HepG2 (cell line): ENCODE results near the gene CCT3. TPM values are rescaled to one million over a fixed set of nuclear protein-coding genes. Genes with fewer than 3 reads are reported as not detected.
A peak's percentile ranks its signal among the peaks of the same experiment; 100 is the strongest.

ENCODE experiments used
- GLMP ChIP-seq: sonication (generic); formaldehyde crosslinking; IDR thresholded peaks from 2 replicates; pipeline ENCODE4 v1.9.0; 2021; ENCODE audit warnings: missing genetic modification reagents, mild to moderate bottlenecking, borderline replicate concordance
- MAZ ChIP-seq, 2 experiments: sonication (generic) in 1 of 2; formaldehyde crosslinking in 1 of 2; IDR thresholded peaks; 2 replicates each; pipeline versions ENCODE4 v1.5.0 to v1.6.1; 2012 to 2020; ENCODE audit warnings: low read depth in 2 of 2, mild to moderate bottlenecking in 2 of 2, borderline replicate concordance in 1 of 2, improper control_type of control experiment in 1 of 2, low read length in 1 of 2, missing genetic modification reagents in 1 of 2, moderate library complexity in 1 of 2
- PRDM15 ChIP-seq: sonication (generic); formaldehyde crosslinking; IDR thresholded peaks from 2 replicates; pipeline ENCODE4 v1.4.0; 2020; ENCODE audit warnings: missing genetic modification reagents
- RNF219 ChIP-seq: sonication (generic); formaldehyde crosslinking; IDR thresholded peaks from 2 replicates; pipeline ENCODE4 v1.5.0; 2020; ENCODE audit warnings: mild to moderate bottlenecking, missing genetic modification reagents
- SAP130 ChIP-seq: IDR thresholded peaks from 2 replicates; pipeline ENCODE4 v1.6.1; 2016; ENCODE audit warnings: low read depth
- TERF1 ChIP-seq: sonication (generic); formaldehyde crosslinking; IDR thresholded peaks from 2 replicates; pipeline ENCODE4 v1.8.0; 2022; ENCODE audit warnings: mild to moderate bottlenecking, missing genetic modification reagents, moderate library complexity
- ZBTB40 ChIP-seq, 2 experiments: fragments of 450-650 bp in 1 of 2; sonication (generic) in 1 of 2; formaldehyde crosslinking in 1 of 2; IDR thresholded peaks; 2 replicates each; pipeline versions ENCODE4 v1.6.1 to v1.8.0; 2016 to 2022; ENCODE audit warnings: antibody characterized with exemption in 1 of 2, mild to moderate bottlenecking in 1 of 2, missing genetic modification reagents in 1 of 2
- ZNF75D ChIP-seq: sonication (generic); formaldehyde crosslinking; IDR thresholded peaks from 2 replicates; pipeline ENCODE4 v1.8.1; 2023; ENCODE audit warnings: missing genetic modification reagents, mild to moderate bottlenecking, borderline replicate concordance
- polyA plus RNA-seq, 8 experiments: library from polyadenylated mRNA; depleted of rRNA in 3 of 8; stranded (reverse) in 7 of 8; unstranded in 1 of 8; fragments of >200 nt; fragmentation: Illumina TruSeq in 4 of 8; extraction: Trizol in 4 of 8; gene quantifications; 2 replicates each; pipeline versions ENCODE4 v1.2.1 to v1.2.3, GENCODE V29; 2011 to 2016; ENCODE audit warnings: low read depth in 4 of 8, missing spikeins in 1 of 8, mixed read lengths in 1 of 8; ENCODE audit not compliant: insufficient read depth in 1 of 8
- total RNA-seq, 5 experiments: library from RNA; depleted of rRNA; stranded (reverse); fragments of >200 nt; fragmentation: Illumina TruSeq; extraction: Trizol; gene quantifications; 2 replicates each; pipeline ENCODE4 v1.2.3, GENCODE V29; 2016; ENCODE audit warnings: low read depth in 1 of 5

Gene CCT3
- total and polyA plus RNA-seq, 2 of the 13 experiments (the other 11 are each of a cell fraction or from before 2014, with no cell fraction given): 319 to 615 TPM

DNA sequence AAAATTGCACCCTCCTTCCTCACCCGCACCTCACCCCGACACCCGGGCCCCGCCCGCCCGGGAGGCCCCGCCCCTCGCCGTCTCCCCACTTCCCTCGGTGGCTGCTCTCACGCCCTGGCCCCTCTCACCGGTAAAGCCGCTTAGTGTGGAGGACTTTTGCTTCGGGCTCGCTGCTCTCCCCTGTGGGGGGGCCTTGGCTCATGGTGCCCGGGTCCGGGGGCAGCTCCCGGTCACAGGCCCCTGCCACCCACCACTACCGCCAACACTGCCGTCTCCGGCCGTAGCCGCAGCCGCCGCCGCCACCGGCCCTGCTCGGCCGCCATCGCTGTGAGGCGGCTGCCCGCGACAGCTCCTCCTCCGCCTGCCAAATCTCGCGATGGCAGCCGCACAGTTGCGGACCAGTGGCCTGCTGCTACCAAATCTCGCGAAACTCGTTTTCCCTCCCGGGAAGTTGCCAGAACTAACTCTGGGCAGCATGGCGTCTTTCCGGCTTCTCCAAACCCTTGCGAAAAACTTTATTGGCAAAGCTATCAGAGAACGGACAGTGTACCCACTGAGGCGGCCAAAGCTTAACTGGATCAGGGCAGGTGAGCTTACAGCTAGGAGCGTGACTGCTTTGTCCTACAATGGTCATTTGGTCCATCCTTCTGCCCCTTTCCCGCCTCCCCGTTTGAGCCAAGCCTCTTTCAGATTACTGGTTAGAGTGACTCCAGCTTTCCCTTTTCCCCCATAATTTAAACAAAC lies 55.4 kb downstream of the CCT3 start, which contains the start of gene SMG5 (continued):
- TF ChIP-seq ZBTB40 (IDR thresholded peaks at IDR 0.05): peak; percentile 100
- peak; percentile 100 for TF ChIP-seq ZBTB40 (CRISPR knock-in tag; IDR thresholded peaks at IDR 0.05)
- TF ChIP-seq MAZ (IDR thresholded peaks at IDR 0.05; ENCODE audit: borderline replicate concordance, low read depth, low read length): no peak
- peak; percentile 77 for TF ChIP-seq MAZ (CRISPR knock-in tag; IDR thresholded peaks at IDR 0.05; ENCODE audit: low read depth)
- TF ChIP-seq ZNF75D (CRISPR knock-in tag): peak; percentile 89; the same call in 1 of the 2 replicates
- peak; percentile 63 for TF ChIP-seq PRDM15
- TF ChIP-seq GLMP (CRISPR knock-in tag): no peak
- peak; percentile 97 for TF ChIP-seq SAP130
- TF ChIP-seq RNF219 (CRISPR knock-in tag): no peak
- no peak for TF ChIP-seq TERF1 (CRISPR knock-in tag)
